Activated CD8-positive, alpha-beta memory T cell treated with anti-CD3 and anti-CD28 coated beads, Interleukin-2, amount 50 U/mL, for 1 hour (primary cell): Measurements from ENCODE around the gene STK33.

Experiments used
- DNase-seq: peaks from one replicate; pipeline ENCODE4 v3.0.0-alpha.2; 2020; ENCODE audit errors: extremely low read depth

STK33 gene

GRCh38 chr11:8603696-8604077 is 9.7 kb upstream of the STK33 start:
- no peak for DNase-seq

- DNase-seq: no peak
These were observed 7.5 kb upstream of the STK33 start for GRCh38 chr11:8601376-8602133.

GRCh38 chr11:8598506-8598905 is 4.5 kb upstream of the STK33 start:
- DNase-seq: no peak

- DNase-seq: no peak
These were observed 3.2 kb upstream of the STK33 start for GRCh38 chr11:8597182-8597581.

- no peak for DNase-seq
These were observed 2.5 kb upstream of the STK33 start for GRCh38 chr11:8596504-8597046.

GRCh38 chr11:8593455-8593854 is 573 bp downstream of the STK33 start:
- no peak for DNase-seq

GRCh38 chr11:8587915-8588314 is 6.1 kb downstream of the STK33 start:
- DNase-seq: no peak

GRCh38 chr11:8586805-8587204 is 7.2 kb downstream of the STK33 start:
- no peak for DNase-seq

- no peak for DNase-seq
These were observed 7.8 kb downstream of the STK33 start for GRCh38 chr11:8586184-8586583.

GRCh38 chr11:8584511-8584910 is 9.5 kb downstream of the STK33 start:
- no peak for DNase-seq

GRCh38 chr11:8584082-8584481 is 9.9 kb downstream of the STK33 start:
- DNase-seq: no peak

- DNase-seq: no peak
These were observed 12.7 kb downstream of the STK33 start for GRCh38 chr11:8581300-8581699.

- DNase-seq: no peak
These were observed 16.0 kb downstream of the STK33 start for GRCh38 chr11:8577791-8578581.

- DNase-seq: no peak
These were observed 19.2 kb downstream of the STK33 start for GRCh38 chr11:8574798-8575197.

- DNase-seq: no peak
These were observed 20.3 kb downstream of the STK33 start for GRCh38 chr11:8573777-8574176.

GRCh38 chr11:8567602-8568198 is 26.3 kb downstream of the STK33 start:
- no peak for DNase-seq

- no peak for DNase-seq
These were observed 27.3 kb downstream of the STK33 start for GRCh38 chr11:8566613-8567210.

- no peak for DNase-seq
These were observed 29.5 kb downstream of the STK33 start for GRCh38 chr11:8564526-8564925.

GRCh38 chr11:8561461-8561860 is 32.6 kb downstream of the STK33 start:
- no peak for DNase-seq

- DNase-seq: no peak
These were observed 35.6 kb downstream of the STK33 start for GRCh38 chr11:8558436-8558835.

GRCh38 chr11:8545698-8546366 is 48.2 kb downstream of the STK33 start:
- no peak for DNase-seq

- DNase-seq: no peak
These were observed 49.2 kb downstream of the STK33 start for GRCh38 chr11:8544807-8545206.
